Measurements from ENCODE around the gene SLC9A3. TPM values are rescaled to one million over a fixed set of nuclear protein-coding genes. Genes with fewer than 3 reads are reported as not detected.

The SLC9A3 gene
- total RNA-seq, 2 donors from 2014 or later, result 0.69 to 0.71 TPM

DNA sequence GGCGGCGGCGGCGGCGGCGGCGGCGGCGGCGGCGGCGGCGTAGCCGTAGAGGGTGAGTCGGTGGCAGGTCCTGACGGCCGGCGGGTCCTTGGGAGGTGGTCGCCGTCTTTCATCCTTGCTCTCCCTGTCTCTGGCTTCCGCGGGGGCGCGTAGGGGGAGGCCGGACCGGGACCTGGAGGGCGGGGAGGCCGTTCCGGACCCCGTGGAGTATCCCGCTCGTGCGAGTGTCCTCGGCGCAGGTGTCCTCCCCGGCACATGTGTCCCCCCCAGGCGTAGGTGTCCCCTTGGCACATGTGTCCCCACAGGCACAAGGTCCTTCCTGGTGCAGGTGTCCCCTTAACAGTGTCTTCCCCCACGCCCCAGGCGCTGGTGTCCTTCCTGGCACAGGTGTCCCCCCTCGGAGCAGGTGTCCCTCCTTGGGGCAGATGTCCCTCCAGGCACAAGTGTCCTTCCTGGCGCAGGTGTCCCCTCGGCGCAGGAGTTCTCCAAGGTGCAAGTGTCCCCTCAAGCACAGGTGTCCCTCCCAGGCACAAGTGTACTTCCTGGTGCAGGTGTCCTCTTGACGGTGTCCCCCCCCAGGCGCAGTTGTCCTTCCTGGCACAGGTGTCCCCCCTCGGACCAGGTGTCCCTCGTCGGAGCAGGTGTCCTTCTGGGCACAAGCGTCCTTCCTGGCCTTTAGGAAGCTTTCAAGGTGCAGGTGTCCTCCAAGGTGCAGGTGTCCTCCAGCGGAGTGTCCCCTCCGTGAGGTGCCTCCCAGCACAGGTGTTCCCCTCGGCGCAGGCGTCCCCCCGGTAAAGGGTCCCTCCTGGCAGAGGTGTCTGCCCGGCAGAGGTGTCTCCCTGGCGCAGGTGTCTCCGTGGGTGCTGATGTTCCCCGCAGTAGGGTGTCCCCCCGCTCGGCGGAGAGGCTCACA is 80.8 kb downstream of the SLC9A3 start:
- DNase-seq (ENCODE audit: low spot score), result peak; percentile 81
- intact Hi-C loops (cut with DNase I), result no loop called here

DNA sequence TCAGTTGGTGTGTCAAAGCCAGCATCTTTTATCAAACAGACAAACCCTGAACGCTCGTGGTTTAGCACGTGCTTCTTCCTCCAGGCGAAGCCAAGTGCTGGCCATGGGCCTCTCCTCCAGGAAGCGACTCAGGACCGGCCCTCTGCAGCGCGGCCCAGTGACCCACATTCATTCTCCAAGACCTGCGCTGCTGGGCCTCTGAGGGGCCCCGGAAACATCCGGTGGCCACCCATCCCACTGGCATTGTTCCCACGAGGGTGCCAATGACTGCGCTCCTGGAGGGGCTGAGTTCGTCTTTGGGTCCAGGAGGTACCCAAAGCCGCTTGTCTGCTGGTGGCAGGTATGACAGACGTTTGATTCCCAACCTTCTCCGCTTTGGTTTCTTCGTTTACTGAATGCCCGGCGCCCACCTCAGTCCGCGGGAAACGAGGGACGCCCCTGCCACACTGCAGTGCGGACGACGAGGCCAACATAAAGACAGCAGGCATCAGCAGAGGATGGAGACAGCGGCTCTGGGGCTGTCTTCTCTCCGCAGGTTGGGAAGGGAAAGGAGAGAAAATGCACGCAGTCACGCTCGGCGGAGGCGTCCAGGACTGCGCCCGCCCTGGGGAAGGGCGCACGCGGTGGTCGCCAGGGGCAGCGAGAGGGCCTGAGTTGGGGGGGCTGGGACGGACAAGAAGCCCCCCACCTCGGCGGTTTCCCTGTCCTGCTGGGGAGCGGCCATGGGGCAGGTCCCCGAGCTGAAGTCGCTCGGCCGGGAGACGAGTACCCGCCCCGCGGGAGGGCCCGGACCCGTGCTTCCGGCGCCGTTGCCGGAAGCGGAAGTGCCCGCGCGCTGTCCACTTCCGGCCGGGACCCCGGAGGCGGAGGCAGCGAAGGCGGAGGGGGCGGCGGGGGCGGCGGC is 81.7 kb downstream of the SLC9A3 start, which contains the start of gene EXOC3:
EXOC3 (plus strand) TSS at position 842 of the 904 bp plus-strand sequence. CDS start 3,030 bp downstream, outside the sequence.
- peak; percentile 90 for DNase-seq (ENCODE audit: low spot score)
- intact Hi-C loops (cut with DNase I), result no loop called here

- intact Hi-C loops (cut with DNase I), result no loop called here
- DNase-seq (ENCODE audit: low spot score), result peak; percentile 52
These were observed 82.3 kb downstream of the SLC9A3 start for GRCh38 chr5:441996-442334.

DNA sequence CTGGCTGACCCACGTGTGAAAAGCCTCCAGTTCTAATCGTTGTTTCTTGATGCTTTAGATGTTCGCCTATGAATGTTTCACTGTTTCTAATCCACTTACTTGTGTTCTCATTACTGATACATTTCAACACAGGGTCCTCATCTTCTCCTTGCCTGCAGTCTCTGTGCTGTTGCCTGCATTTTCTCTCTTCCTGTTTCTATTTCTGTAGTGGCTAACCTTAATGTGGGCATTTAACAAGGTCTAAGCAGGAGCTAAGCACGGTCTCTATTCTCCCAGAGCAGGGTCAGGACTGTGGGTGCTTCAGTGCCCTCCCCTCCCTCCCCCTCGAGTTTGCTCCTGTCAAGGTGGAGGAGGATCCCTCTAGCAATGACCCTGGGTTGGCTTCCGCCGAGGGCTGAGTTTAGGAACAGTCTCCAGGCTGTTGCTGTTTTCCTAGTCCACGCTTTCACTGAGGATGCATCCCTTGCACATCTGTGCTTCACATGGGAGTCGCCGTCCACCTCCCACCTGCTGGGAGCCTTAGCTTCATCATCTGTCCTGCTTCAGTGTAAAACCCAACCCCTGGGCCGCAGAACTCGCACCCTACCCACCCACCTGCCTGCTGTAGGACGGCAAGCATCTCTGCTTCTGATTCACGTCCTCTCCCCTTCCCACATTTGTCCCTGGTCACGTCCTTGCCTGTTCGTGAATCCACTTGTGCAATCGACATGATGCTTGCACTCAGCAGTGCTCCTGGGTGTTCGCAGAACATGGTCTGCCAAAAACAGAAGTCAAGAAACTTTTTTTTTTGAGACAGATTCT is 83.6 kb downstream of the SLC9A3 start:
- DNase-seq (ENCODE audit: low spot score), result peak; percentile 48
- intact Hi-C loops (cut with DNase I), result no loop called here

GRCh38 chr5:439636-440035 is 84.6 kb downstream of the SLC9A3 start:
- intact Hi-C loops (cut with DNase I), result loop anchor here in 1 of 2 donors (5.0 kb wide), 1 partner anchor 117 kb away; the partner anchor contains the start of gene AHRR
- peak; percentile 59 for DNase-seq (ENCODE audit: low spot score)

- peak; percentile 47 for DNase-seq (ENCODE audit: low spot score)
- intact Hi-C loops (cut with DNase I), result loop anchor here in 1 of 2 donors (5.0 kb wide), 1 partner anchor 117 kb away; the partner anchor contains the start of gene AHRR
These were observed 85.1 kb downstream of the SLC9A3 start for GRCh38 chr5:439181-439580.

- DNase-seq (ENCODE audit: low spot score), result peak; percentile 64
- intact Hi-C loops (cut with DNase I), result loop anchor here in 1 of 2 donors (5.0 kb wide), 1 partner anchor 116 kb away; the partner anchor contains the start of gene AHRR
These were observed 85.7 kb downstream of the SLC9A3 start for GRCh38 chr5:438481-438981.

DNA sequence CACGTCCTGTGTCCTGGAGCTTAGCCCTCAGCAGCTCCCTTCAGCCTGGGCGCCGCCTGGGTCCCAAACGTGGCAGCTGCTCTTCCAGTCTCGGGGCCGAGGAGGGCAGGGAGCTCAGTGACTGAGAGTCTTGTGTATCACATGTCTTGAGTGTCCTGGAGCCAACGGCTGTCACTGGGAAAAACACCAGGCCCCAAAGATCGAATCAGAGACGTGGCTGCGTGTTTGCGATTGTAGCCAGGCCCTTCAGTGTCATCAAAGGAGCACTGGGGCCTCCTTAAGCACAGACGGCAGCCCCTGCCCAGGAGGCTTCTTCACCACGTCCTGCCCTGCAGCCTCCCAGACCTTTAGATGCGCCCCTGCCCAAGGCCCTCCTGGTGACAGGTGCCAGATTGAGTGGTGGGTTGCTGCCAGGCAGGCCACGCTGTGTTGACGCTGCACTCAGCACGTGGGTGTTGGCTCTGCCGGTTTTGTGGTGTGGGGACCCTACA is 86.9 kb downstream of the SLC9A3 start:
- DNase-seq (ENCODE audit: low spot score), result peak; percentile 68
- intact Hi-C loops (cut with DNase I), result loop anchor here in 1 of 2 donors (5.0 kb wide), 1 partner anchor 115 kb away; the partner anchor contains the start of gene AHRR

GRCh38 chr5:436641-436975 is 87.6 kb downstream of the SLC9A3 start:
- DNase-seq (ENCODE audit: low spot score), result peak; percentile 52
- intact Hi-C loops (cut with DNase I), result loop anchor here in 1 of 2 donors (5.0 kb wide), 1 partner anchor 114 kb away; the partner anchor contains the start of gene AHRR

DNA sequence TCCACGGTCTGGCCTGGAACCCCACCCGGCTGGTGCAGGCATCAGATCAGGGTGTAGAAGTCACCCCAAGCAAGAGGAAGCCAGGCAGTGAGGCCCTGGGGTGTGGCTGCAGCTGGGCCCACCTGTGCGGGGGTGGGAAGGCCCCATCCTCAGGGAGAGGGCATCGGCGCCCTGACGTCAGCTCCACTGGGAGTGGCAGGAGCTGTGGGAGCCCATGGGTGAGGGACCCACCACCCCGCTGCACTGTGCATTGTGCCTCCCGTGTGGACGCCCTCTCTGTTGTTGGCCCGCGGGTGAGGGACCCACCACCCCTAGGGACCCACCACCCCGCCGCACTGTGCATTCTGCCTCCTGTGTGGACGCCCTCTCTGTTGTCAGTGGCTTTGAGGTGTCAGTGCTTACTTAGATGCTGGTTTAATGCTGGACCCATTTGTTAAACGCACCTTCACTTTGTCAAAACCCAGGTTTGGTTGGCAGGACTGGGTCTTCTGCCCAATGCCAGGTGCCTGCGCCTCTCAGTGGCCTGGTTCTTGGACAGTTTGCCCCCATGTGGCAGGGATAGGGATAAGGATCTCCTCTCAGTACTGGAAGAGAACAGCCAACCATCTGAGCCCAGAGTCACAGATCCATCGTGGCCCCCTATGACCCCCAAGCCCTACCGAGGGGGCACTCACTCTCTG is 88.1 kb downstream of the SLC9A3 start:
- intact Hi-C loops (cut with DNase I), result loop anchor here in 1 of 2 donors (5.0 kb wide), 1 partner anchor 114 kb away; the partner anchor contains the start of gene AHRR
- peak; percentile 73 for DNase-seq (ENCODE audit: low spot score)

DNA sequence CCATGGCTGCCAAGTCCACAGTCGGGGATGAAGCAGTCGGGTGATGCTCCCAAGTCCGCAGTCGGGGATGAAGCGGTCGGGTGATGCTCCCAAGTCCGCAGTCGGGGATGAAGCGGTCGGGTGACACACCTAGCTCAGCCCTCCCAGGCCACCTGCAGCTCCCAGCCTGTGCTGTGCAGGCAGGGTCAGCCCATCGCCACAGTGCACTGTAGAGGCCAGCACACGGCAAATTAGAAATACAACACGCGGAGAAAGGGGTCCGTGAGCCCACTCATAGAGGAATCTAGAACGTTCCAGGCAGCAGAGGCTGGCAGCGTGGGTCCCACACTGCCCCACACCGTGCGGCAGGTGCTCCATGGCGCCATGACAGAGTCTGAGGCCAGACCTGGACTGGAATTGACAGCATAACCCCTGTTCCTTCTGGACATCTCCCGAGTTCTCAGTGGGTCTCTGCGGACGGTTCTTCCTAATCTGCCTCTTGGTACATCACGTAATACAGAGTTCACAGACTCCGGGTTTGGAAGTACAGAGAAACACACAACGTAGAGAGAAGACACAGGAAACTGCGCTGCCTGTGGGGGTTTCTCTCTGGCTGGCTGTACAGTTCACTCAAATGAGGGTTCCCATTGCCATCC is 89.0 kb downstream of the SLC9A3 start:
- DNase-seq (ENCODE audit: low spot score), result peak; percentile 67
- intact Hi-C loops (cut with DNase I), result loop anchor here in 1 of 2 donors (5.0 kb wide), 1 partner anchor 113 kb away; the partner anchor contains the start of gene AHRR

- peak; percentile 73 for DNase-seq (ENCODE audit: low spot score)
- intact Hi-C loops (cut with DNase I), result loop anchor here in 1 of 2 donors (5.0 kb wide), 1 partner anchor 112 kb away; the partner anchor contains the start of gene AHRR
These were observed 89.7 kb downstream of the SLC9A3 start for GRCh38 chr5:434443-435146.

- intact Hi-C loops (cut with DNase I), result no loop called here
- DNase-seq (ENCODE audit: low spot score), result peak; percentile 71
These were observed 90.4 kb downstream of the SLC9A3 start for GRCh38 chr5:433836-434235.

DNA sequence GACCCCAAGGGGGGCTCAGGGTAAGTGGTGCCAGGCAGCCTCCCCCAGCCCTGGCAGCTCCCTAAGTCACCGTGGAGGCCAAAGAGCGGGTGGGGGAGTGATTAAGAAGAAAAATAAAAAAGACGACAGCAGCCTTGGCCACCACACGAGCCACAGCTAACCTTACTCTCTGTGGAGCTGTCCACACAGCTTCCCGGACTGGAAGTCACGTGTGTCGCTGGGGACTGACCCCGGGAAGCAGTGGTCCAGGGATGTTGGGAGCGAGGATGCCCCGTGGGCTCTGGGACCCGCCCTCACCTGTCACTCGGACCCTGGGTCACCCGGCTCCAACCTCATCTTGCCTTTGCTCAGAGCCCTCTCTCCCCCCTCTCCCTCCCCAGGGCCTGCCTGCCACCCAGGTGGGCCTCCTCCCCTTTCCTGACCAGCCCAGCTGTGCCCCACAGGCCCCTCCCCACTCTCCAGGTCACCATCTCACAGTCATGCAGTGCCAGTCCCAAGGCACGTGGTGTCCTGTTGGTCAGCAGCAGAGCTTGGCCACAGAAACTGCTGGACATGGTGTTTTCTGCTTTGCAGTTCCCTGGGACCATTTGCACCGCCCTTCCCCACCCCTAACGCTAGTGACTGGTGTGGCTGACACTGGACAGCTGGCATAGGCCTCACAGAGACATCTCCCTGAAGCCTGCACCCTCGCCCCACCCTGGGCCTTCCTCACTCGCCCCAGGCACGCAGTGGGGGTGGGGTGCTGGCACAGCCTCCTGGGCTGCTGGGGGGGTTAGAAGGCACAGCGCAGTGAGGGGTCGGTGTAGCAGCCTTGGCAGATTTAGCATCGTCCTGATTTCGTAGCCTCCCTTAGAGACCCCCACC is 91.1 kb downstream of the SLC9A3 start:
- intact Hi-C loops (cut with DNase I), result no loop called here
- no peak for DNase-seq (ENCODE audit: low spot score)

DNA sequence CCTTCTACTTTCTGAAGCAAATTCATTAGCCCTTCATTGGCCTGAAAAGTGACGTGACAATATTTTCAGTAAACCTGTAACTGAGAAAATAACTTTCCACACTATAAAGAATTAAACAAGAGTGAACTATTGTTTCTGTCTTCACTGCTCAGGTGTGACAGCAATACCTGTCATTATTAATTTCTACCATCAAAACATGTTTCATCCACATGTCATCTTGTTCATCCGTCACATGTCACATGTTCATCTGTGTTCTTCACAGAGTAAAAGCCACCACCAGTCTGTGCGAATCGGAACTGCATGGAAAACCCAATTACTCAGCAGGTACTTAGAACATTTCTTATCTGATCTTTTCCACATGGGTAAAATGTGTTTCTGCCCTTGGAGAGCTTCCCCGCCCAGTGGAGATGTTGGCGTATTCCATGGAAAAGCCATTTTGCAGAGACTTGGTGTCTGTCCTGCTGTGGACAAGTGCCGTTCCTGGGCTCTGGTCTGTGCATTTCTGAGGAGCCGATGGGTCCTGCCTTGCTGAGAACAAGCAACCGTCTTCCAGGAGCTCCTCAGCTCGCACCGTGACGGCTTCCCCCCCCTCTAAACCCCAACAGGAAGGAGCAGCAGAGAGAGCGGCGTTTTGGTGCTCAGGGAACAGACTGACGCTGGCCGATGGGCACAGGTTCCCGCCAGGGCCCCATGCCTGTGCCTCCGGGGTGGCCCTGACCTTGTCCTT is 91.9 kb downstream of the SLC9A3 start:
- DNase-seq (ENCODE audit: low spot score), result peak; percentile 47
- intact Hi-C loops (cut with DNase I), result no loop called here

Data from posterior vena cava (tissue), 2 donors.